Measurements from ENCODE around the gene AFMID. TPM values are rescaled to one million over a fixed set of nuclear protein-coding genes. Genes with fewer than 3 reads are reported as not detected.

Gene AFMID
- total and polyA plus RNA-seq, 9 of the 15 experiments (the other 6 are each of a cell fraction or from before 2014, with no cell fraction given) = 62.1 to 188 (median 74.4) TPM

DNA sequence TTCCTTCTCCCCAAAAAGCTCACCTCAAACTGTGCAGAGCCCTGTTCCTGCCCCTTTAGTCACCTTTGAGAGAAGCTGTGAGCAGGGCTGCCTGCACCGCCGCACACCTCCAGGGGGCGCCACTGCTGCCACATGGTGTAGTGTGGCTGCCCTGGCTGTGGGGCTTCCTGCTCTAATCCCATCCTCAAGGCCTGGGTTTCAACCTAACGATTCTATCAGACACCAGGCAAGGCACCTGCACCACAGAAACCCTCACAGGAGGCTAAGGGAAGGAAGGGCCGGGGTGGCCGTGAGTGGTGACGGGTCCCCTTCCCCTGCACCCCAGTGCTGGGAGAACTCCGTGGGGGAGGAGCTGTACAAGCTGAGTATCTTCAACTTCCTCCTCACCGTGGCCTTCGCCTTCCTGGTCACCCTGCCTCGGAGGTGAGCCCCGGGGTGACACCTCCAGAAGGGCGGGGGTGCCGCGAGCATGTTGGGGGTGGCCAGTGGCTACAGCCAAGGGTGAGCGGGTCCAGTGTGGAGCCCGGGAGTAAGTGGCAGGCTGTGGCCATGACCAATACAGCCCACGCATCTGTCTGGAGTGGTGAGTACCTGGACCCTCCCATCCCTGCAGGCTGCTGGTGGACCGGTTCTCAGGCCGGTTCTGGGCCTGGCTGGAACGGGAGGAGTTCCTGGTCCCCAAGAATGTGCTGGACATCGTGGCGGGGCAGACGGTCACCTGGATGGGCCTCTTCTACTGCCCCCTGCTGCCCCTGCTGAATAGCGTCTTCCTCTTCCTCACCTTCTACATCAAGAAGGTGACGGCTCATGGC is 49.6 kb upstream of the AFMID start (continued):
- TF ChIP-seq RREB1 (CRISPR knock-in tag; IDR thresholded peaks at IDR 0.05) = no peak
- peak; percentile 100 for TF ChIP-seq ADNP (tag; IDR thresholded peaks at IDR 0.05)
- 0 out of 2 replicates have a peak, but pooled peaks have one; percentile 49 for TF ChIP-seq HSF4 (CRISPR knock-in tag; IDR thresholded peaks at IDR 0.05; ENCODE audit: borderline replicate concordance)
- TF ChIP-seq, protein P1, sequence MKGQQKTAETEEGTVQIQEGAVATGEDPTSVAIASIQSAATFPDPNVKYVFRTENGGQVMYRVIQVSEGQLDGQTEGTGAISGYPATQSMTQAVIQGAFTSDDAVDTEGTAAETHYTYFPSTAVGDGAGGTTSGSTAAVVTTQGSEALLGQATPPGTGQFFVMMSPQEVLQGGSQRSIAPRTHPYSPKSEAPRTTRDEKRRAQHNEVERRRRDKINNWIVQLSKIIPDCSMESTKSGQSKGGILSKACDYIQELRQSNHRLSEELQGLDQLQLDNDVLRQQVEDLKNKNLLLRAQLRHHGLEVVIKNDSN (CRISPR knock-in tag; IDR thresholded peaks at IDR 0.05) = peak; percentile 29; the same call in 1 of the 2 replicates
- TF ChIP-seq PHF21A (IDR thresholded peaks at IDR 0.05; ENCODE audit: borderline replicate concordance, low read depth) = 0 out of 2 replicates have a peak, but pooled peaks have one; percentile 8
- TF ChIP-seq PHTF2 (CRISPR knock-in tag; IDR thresholded peaks at IDR 0.05) = no peak
- no peak for TF ChIP-seq SNRNP70 (optimal IDR thresholded peaks at IDR 0.05; ENCODE audit: low read depth, low read length)
- peak; percentile 78 for TF ChIP-seq ZFX (CRISPR knock-in tag; IDR thresholded peaks at IDR 0.05)
- peak; percentile 70; the same call in 1 of the 2 replicates for TF ChIP-seq ATF6 (CRISPR knock-in tag; IDR thresholded peaks at IDR 0.05)
- TF ChIP-seq CREB5 (CRISPR knock-in tag; IDR thresholded peaks at IDR 0.05) = no peak
- peak in 1 of 2 experiments; percentile 56; a peak in 2 of 4 replicates for TF ChIP-seq RAD21 (CRISPR knock-in tag; conservative IDR thresholded peaks at IDR 0.05 in 1 of 2, IDR thresholded peaks at IDR 0.05 in 1 of 2)
- TF ChIP-seq, protein P2, sequence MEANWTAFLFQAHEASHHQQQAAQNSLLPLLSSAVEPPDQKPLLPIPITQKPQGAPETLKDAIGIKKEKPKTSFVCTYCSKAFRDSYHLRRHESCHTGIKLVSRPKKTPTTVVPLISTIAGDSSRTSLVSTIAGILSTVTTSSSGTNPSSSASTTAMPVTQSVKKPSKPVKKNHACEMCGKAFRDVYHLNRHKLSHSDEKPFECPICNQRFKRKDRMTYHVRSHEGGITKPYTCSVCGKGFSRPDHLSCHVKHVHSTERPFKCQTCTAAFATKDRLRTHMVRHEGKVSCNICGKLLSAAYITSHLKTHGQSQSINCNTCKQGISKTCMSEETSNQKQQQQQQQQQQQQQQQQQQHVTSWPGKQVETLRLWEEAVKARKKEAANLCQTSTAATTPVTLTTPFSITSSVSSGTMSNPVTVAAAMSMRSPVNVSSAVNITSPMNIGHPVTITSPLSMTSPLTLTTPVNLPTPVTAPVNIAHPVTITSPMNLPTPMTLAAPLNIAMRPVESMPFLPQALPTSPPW (CRISPR knock-in tag; IDR thresholded peaks at IDR 0.05) = peak; percentile 46; the same call in 1 of the 2 replicates
- 0 out of 2 replicates have a peak, but pooled peaks have one; percentile 42 for TF ChIP-seq FOXK1 (CRISPR knock-in tag; IDR thresholded peaks at IDR 0.05; ENCODE audit: borderline replicate concordance)
- TF ChIP-seq PHF8 (IDR thresholded peaks at IDR 0.05; ENCODE audit: borderline replicate concordance, low read length) = peak; percentile 38; the same call in 1 of the 2 replicates
